ENCODE results near the gene IFI6.

DNA sequence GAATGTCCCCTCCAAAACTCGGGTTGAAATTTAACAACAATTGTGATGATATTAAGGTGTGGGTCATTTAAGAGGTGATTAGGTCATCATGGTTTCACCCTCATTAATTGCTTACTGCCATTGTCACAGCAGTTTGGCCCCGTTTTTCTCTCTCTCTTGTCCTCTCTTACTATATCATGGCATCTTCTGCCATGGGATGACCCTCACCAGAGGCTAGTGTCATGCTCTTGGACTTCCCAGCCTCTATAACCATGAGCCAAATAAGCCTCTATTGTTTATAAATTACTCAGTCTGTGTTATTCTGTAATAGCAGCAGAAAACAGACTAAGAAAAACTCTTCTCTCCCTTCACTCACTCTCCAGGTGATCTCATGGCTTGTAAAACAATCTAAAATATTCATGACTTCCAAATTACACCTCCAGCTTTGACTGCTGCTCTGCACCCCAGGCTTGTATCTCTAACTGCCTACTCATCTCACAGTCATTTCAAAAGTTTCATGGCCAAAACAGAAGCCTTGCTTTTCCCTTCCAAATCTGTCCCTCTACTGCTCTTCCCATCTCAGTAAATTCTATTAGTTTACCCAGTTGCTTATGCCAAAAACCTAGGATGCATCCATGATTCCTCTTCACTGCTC lies 44.4 kb upstream of the IFI6 start:
- TF ChIP-seq POU2F2 (IDR thresholded peaks at IDR 0.05; ENCODE audit: low read depth, low read length), result no peak
- no peak for TF ChIP-seq POLR2AphosphoS5 (IDR thresholded peaks at IDR 0.05; ENCODE audit: low read depth, low read length)
- TF ChIP-seq POLR2A (IDR thresholded peaks at IDR 0.05; ENCODE audit: low read depth, low read length), result no peak
- TF ChIP-seq TAF1 (IDR thresholded peaks at IDR 0.05; ENCODE audit: low read depth, low read length), result no peak
